Astrocyte (in vitro differentiated cells and primary cell): ENCODE data around the gene ALDH2. TPM values are rescaled to one million over a fixed set of nuclear protein-coding genes. Genes with fewer than 3 reads are reported as not detected.

Source experiments
- DNase-seq: peaks from one replicate; pipeline ENCODE4 v3.0.0-alpha.2; 2010; ENCODE audit warnings: low read depth
- FAIRE-seq: peaks from 2 replicates; lab custom pipeline; 2011; peaks lifted over from hg19 to GRCh38; lab: Jason Lieb, UNC
- H2AFZ ChIP-seq: 2 replicates; pipeline ENCODE4 v1.6.0; 2012; ENCODE audit warnings: low read depth, low read length, inconsistent platforms
- H3K27ac ChIP-seq: 2 replicates; pipeline ENCODE4 v1.5.1; 2011; ENCODE audit warnings: low read depth, low read length, inconsistent platforms
- H3K27me3 ChIP-seq: 2 replicates; pipeline ENCODE4 v1.6.0; 2011; ENCODE audit warnings: low read length, inconsistent platforms; ENCODE audit not compliant: insufficient read depth
- H3K36me3 ChIP-seq: 2 replicates; pipeline ENCODE4 v1.5.1; 2011; ENCODE audit warnings: low read length, inconsistent platforms; ENCODE audit not compliant: insufficient read depth
- H3K4me1 ChIP-seq: 2 replicates; pipeline ENCODE4 v1.5.1; 2011; ENCODE audit warnings: low read length, inconsistent platforms; ENCODE audit not compliant: insufficient read depth
- H3K4me2 ChIP-seq: 2 replicates; pipeline ENCODE4 v1.6.0; 2012; ENCODE audit warnings: low read length, inconsistent platforms
- H3K4me3 ChIP-seq: 2 replicates; pipeline ENCODE4 v1.5.1; 2011; ENCODE audit warnings: low read depth, mild to moderate bottlenecking, low read length, inconsistent platforms; ENCODE audit not compliant: insufficient read depth
- H3K79me2 ChIP-seq: 2 replicates; pipeline ENCODE4 v1.6.0; 2012; ENCODE audit warnings: mild to moderate bottlenecking, low read length, inconsistent platforms; ENCODE audit not compliant: insufficient read depth
- H3K9ac ChIP-seq: 2 replicates; pipeline ENCODE4 v1.6.0; 2012; ENCODE audit warnings: mild to moderate bottlenecking, low read length, inconsistent platforms
- H3K9me3 ChIP-seq: 2 replicates; pipeline ENCODE4 v1.5.1; 2012; ENCODE audit warnings: low read depth, mild to moderate bottlenecking, low read length, inconsistent platforms; ENCODE audit not compliant: insufficient read depth
- H4K20me1 ChIP-seq: 2 replicates; pipeline ENCODE4 v1.6.0; 2012; ENCODE audit warnings: low read length, inconsistent platforms; ENCODE audit not compliant: insufficient read depth
- H3K27ac Mint-ChIP-seq: one replicate; pipeline ENCODE4 v1.8.0; 2021; ENCODE audit warnings: mild to moderate bottlenecking, mixed read lengths; ENCODE audit not compliant: unreplicated experiment
- H3K27me3 Mint-ChIP-seq: one replicate; pipeline ENCODE4 v1.8.0; 2021; ENCODE audit warnings: low read depth, mixed read lengths; ENCODE audit not compliant: unreplicated experiment
- H3K36me3 Mint-ChIP-seq: one replicate; pipeline ENCODE4 v1.8.0; 2021; ENCODE audit warnings: low read depth, mixed read lengths; ENCODE audit not compliant: unreplicated experiment
- H3K4me1 Mint-ChIP-seq: one replicate; pipeline ENCODE4 v1.8.0; 2021; ENCODE audit warnings: low read depth, mixed read lengths; ENCODE audit not compliant: unreplicated experiment
- H3K4me3 Mint-ChIP-seq: one replicate; pipeline ENCODE4 v1.8.0; 2021; ENCODE audit warnings: mild to moderate bottlenecking, moderate library complexity, mixed read lengths; ENCODE audit not compliant: unreplicated experiment
- H3K9me3 Mint-ChIP-seq: one replicate; pipeline ENCODE4 v1.8.0; 2021; ENCODE audit warnings: mild to moderate bottlenecking, mixed read lengths; ENCODE audit not compliant: unreplicated experiment
- CTCF ChIP-seq: IDR thresholded peaks from 2 replicates; pipeline ENCODE4 v1.5.1; 2011; ENCODE audit warnings: low read depth, mild to moderate bottlenecking, inconsistent platforms, low read length, moderate library complexity; ENCODE audit not compliant: insufficient read depth
- EZH2 ChIP-seq: IDR thresholded peaks from 2 replicates; pipeline ENCODE4 v1.6.1; 2012; ENCODE audit warnings: mild to moderate bottlenecking, low read length, inconsistent platforms; ENCODE audit not compliant: insufficient read depth
- total RNA-seq: library from RNA; stranded (reverse); gene quantifications from 2 replicates; pipeline ENCODE4 v1.2.1, GENCODE V29; 2021

The ALDH2 gene
- total RNA-seq, 1 donor from 2014 or later, result 82.0 TPM

- DNase-seq, result no peak
- H3K4me1 Mint-ChIP-seq, result no peaks in the 10 kb centered on the region
- H3K36me3 Mint-ChIP-seq, result peaks cover 14% of the 10 kb centered on the region
- Histone ChIP-seq H3K9ac (no peak overlapping the region), H4K20me1 (no peaks in the 10 kb centered on the region), H2AFZ (no peak overlapping the region), H3K27me3 (no peaks in the 10 kb centered on the region), H3K9me3 (no peaks in the 10 kb centered on the region), H3K27ac (no peak overlapping the region), H3K36me3 (peaks cover 3% of the 10 kb centered on the region), H3K4me2 (no peak overlapping the region), H3K4me3 (no peak overlapping the region), H3K79me2 (no peaks in the 10 kb centered on the region), H3K4me1 (no peaks in the 10 kb centered on the region)
- H3K27me3 Mint-ChIP-seq, result no peaks in the 10 kb centered on the region
- FAIRE-seq, result no peak
- H3K27ac Mint-ChIP-seq, result no peak overlapping the region
- no peak overlapping the region for H3K4me3 Mint-ChIP-seq
- TF ChIP-seq CTCF (no peak), EZH2 (no peak)
- peaks cover 3% of the 10 kb centered on the region for H3K9me3 Mint-ChIP-seq
These were observed 36.4 kb downstream of the ALDH2 start for GRCh38 chr12:111803038-111803626.

- FAIRE-seq, result no peak
- Histone ChIP-seq H3K4me3 (no peak overlapping the region), H3K36me3 (peaks cover 3% of the 10 kb centered on the region), H3K9ac (no peak overlapping the region), H3K4me1 (no peaks in the 10 kb centered on the region), H2AFZ (no peak overlapping the region), H3K79me2 (no peaks in the 10 kb centered on the region), H3K27ac (no peak overlapping the region), H3K27me3 (no peaks in the 10 kb centered on the region), H4K20me1 (no peaks in the 10 kb centered on the region), H3K9me3 (no peaks in the 10 kb centered on the region), H3K4me2 (no peak overlapping the region)
- Mint-ChIP-seq H3K4me3 (no peak overlapping the region), H3K27ac (no peak overlapping the region), H3K36me3 (peaks cover 16% of the 10 kb centered on the region), H3K4me1 (no peaks in the 10 kb centered on the region), H3K27me3 (no peaks in the 10 kb centered on the region), H3K9me3 (peaks cover 3% of the 10 kb centered on the region)
- DNase-seq, result no peak
- TF ChIP-seq EZH2 (no peak), CTCF (no peak)
These were observed 37.1 kb downstream of the ALDH2 start for GRCh38 chr12:111803851-111804250.

GRCh38 chr12:111806304-111806703 is 39.6 kb downstream of the ALDH2 start:
- H3K9ac ChIP-seq, result no peak overlapping the region
- no peaks in the 10 kb centered on the region for H3K9me3 ChIP-seq
- no peak overlapping the region for H2AFZ ChIP-seq
- no peaks in the 10 kb centered on the region for H4K20me1 ChIP-seq
- no peak for TF ChIP-seq EZH2
- TF ChIP-seq CTCF, result no peak
- no peaks in the 10 kb centered on the region for H3K4me1 ChIP-seq
- H3K4me3 Mint-ChIP-seq, result no peak overlapping the region
- H3K36me3 Mint-ChIP-seq, result peaks cover 12% of the 10 kb centered on the region
- no peak overlapping the region for H3K27ac Mint-ChIP-seq
- FAIRE-seq, result no peak
- H3K9me3 Mint-ChIP-seq, result no peaks in the 10 kb centered on the region
- H3K4me3 ChIP-seq, result no peak overlapping the region
- H3K36me3 ChIP-seq, result no peaks in the 10 kb centered on the region
- H3K27me3 ChIP-seq, result no peaks in the 10 kb centered on the region
- no peaks in the 10 kb centered on the region for H3K79me2 ChIP-seq
- H3K4me2 ChIP-seq, result no peak overlapping the region
- H3K27me3 Mint-ChIP-seq, result no peaks in the 10 kb centered on the region
- DNase-seq, result no peak
- no peaks in the 10 kb centered on the region for H3K4me1 Mint-ChIP-seq
- no peak overlapping the region for H3K27ac ChIP-seq
